Fibroblast of skin of abdomen (primary cell): ENCODE measurements around the gene CKM.
"Not testable (repeated sequence)": the region's sequence is repeated elsewhere in the genome, so short reads cannot be mapped to it uniquely, and the experiment has no call there.

ENCODE experiments used
- DNase-seq: peaks from one replicate; pipeline ENCODE4 v3.0.0-alpha.2; 2013

The CKM gene

GRCh38 chr19:45349126-45349415 lies 26.4 kb upstream of the CKM start:
- no peak for DNase-seq

- no peak for DNase-seq
Measured at GRCh38 chr19:45348367-45349125, 25.9 kb upstream of the CKM start.

GRCh38 chr19:45347570-45348366 lies 25.1 kb upstream of the CKM start:
- no peak for DNase-seq

GRCh38 chr19:45346449-45346848 lies 23.8 kb upstream of the CKM start:
- no peak for DNase-seq

- no peak for DNase-seq
Measured at GRCh38 chr19:45345506-45345860, 22.8 kb upstream of the CKM start.

- no peak for DNase-seq
Measured at GRCh38 chr19:45344621-45345505, 22.2 kb upstream of the CKM start.

GRCh38 chr19:45342911-45343310 lies 20.2 kb upstream of the CKM start:
- no peak for DNase-seq

- no peak for DNase-seq
Measured at GRCh38 chr19:45340899-45341453, 18.3 kb upstream of the CKM start.

- no peak for DNase-seq
Measured at GRCh38 chr19:45340232-45340898, 17.7 kb upstream of the CKM start, which contains the start of gene KLC3. KLC3 (plus strand) TSS chr19:45340750; CDS start chr19:45345542, 4,792 bp downstream.

- DNase-seq = no peak
Measured at GRCh38 chr19:45339629-45340028, 17.0 kb upstream of the CKM start.

GRCh38 chr19:45336696-45337251 lies 14.1 kb upstream of the CKM start:
- DNase-seq = no peak

- DNase-seq = not testable (repeated sequence)
Measured at GRCh38 chr19:45334881-45335280, 12.2 kb upstream of the CKM start.

- no peak for DNase-seq
Measured at GRCh38 chr19:45333609-45334303, 11.1 kb upstream of the CKM start.

- DNase-seq = no peak
Measured at GRCh38 chr19:45331411-45331810, 8.7 kb upstream of the CKM start.

- DNase-seq = no peak
Measured at GRCh38 chr19:45327404-45328143, 4.9 kb upstream of the CKM start.

- no peak for DNase-seq
Measured at GRCh38 chr19:45324349-45324907, 1.8 kb upstream of the CKM start.

- no peak for DNase-seq
Measured at GRCh38 chr19:45323671-45324081, 1.0 kb upstream of the CKM start.

GRCh38 chr19:45322311-45322710 lies 364 bp downstream of the CKM start:
- DNase-seq = no peak

- DNase-seq = no peak
Measured at GRCh38 chr19:45321848-45322247, 827 bp downstream of the CKM start.
